GM12875 (cell line): ENCODE results near the gene CRB2.
"Not testable (repeated sequence)": the region's sequence is repeated elsewhere in the genome, so short reads cannot be mapped to it uniquely, and the experiment has no call there.

Experiments used
- H3K4me3 ChIP-seq: one replicate; pipeline ENCODE4 v1.5.1; 2011; ENCODE audit warnings: low read depth, low read length, control low read depth
- TF ChIP-seq, protein P1 (sequence below): IDR thresholded peaks from 2 replicates; pipeline ENCODE4 v1.5.1; 2011; ENCODE audit warnings: low read depth, mild to moderate bottlenecking, control low read depth, inconsistent platforms, low read length, moderate library complexity, borderline replicate concordance; ENCODE audit not compliant: insufficient read depth

CRB2 gene

DNA sequence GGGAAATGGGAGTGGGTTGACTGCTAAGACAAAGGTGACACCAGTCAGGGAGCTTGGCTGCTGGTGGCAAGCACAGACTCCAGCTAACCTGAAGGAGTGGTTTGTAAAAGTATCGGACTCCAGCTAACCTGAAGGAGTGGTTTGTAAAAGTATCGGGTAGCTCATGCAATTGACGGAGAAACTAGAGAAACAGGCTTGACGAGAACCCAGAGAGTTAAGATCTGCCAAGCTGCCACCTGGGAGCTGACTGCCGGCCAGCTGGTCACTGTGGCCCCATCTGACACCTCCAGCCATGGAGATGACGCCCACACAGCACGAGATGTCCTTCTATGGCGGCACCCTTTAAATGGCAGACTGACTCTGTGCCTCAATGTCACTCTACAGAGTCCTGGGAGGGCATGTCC is 28.3 kb upstream of the CRB2 start:
- TF ChIP-seq, protein P1, sequence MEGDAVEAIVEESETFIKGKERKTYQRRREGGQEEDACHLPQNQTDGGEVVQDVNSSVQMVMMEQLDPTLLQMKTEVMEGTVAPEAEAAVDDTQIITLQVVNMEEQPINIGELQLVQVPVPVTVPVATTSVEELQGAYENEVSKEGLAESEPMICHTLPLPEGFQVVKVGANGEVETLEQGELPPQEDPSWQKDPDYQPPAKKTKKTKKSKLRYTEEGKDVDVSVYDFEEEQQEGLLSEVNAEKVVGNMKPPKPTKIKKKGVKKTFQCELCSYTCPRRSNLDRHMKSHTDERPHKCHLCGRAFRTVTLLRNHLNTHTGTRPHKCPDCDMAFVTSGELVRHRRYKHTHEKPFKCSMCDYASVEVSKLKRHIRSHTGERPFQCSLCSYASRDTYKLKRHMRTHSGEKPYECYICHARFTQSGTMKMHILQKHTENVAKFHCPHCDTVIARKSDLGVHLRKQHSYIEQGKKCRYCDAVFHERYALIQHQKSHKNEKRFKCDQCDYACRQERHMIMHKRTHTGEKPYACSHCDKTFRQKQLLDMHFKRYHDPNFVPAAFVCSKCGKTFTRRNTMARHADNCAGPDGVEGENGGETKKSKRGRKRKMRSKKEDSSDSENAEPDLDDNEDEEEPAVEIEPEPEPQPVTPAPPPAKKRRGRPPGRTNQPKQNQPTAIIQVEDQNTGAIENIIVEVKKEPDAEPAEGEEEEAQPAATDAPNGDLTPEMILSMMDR, result no peak
- H3K4me3 ChIP-seq, result no peak overlapping the region

DNA sequence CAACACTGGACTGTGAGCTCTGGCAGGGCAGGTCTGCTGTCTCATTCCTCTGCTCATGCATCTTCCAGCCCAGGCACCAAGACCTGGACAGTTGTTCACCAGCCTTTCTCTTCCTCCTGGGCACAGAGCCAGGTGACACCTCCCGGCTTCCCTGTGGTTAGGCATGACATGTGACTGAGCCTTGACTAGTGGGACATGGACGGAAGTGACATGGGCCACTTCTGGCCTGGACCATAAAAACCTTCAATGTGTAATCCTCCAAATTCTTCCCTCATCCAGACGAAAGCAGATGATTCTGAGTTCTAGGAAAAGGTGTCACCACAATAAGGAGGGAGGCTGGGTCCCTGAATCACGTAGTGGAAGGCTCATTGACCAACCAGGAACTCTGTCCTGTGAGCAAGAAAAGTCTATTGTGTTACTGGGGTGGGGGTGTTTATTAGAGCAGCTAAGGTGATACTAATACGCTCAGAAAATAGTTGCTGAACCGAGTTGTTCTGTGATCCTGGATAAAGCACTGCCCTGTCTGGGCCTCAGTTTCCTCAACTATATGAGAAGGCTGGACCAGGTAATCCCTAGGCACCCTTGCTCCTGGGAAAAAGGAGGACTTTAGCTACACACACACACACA is 26.6 kb upstream of the CRB2 start:
- TF ChIP-seq, protein P1, result no peak
- no peak overlapping the region for H3K4me3 ChIP-seq

DNA sequence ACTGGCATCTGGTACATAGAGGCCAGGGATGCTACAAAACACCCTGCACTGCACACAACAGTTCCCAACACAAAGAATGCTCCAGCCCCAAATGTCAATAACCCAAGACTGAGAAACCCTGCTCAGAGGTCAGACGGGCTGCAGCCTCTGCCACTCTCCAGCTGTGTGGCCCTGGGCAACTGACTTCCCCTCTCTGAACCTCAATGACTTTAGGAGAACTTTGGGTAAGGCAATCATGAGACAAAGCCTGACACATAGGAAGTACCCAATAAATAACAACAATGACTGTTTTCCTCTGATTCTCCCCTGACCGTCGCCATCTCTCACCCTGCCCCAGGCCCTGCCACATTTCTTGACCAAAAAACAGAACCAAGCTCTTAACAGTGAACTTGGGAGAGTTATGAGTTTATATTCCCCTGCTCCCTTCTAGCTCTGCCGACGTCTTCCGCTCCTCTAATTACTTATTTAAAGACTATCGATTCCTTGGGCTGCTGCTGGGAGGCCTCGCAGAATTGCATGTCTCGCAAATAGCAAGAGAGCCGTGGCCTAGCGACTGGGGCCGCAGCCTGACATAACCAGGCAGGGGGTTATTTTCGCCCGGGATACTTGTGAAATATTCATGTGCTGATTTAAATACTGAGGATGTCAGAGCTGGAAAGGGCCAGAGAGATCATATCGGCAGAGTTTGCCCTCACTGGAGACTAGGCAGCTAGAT is 24.5 kb upstream of the CRB2 start:
- H3K4me3 ChIP-seq, result no peak overlapping the region
- TF ChIP-seq, protein P1, result no peak

DNA sequence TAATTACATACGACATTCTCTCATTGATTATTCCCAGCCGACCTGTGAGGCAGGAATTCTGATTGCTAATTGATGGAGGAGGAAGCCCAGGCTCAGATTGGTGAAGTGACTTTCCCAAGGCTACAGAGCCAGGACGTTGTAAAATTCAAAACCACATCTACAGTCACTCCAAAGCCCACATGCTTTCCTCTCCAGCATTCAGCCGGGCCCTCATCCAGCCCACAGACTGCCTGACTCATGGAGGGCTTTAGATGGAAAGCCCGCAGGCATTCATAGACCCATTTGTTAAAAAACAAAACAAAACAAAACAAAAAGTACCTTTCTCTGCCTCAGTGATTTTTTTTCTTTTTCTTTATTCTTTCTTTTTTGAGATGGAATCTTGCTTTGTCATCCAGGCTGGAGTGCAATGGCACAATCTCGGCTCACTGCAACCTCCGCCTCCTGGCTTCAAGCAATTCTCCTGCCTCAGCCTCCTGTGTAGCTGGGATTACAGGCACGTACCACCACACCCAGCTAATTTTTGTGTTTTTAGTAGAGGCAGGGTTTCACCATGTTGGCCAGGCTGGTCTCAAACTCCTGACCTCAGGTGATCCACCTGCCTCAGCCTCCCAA is 22.8 kb upstream of the CRB2 start:
- not testable (repeated sequence) for H3K4me3 ChIP-seq

DNA sequence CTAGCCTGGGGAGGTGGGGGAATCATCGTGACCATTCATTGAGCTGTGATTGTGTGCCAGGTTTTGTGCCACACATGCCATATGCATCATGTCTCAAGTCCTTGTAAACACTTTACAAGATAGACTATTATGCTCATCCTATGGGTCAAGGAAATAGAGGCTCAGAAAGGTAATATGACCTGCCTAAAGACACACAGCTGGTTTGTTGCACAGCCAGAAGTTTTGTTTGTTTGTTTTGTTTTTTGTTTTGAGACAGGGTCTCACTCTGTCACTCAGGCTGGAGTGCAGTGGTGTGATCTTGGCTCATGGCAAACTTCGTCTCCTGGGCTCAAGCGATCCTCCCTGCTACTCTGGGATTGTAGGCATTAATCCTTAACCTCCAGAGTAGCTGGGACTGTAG is 21.4 kb upstream of the CRB2 start:
- TF ChIP-seq, protein P1, result no peak
- no peak overlapping the region for H3K4me3 ChIP-seq

DNA sequence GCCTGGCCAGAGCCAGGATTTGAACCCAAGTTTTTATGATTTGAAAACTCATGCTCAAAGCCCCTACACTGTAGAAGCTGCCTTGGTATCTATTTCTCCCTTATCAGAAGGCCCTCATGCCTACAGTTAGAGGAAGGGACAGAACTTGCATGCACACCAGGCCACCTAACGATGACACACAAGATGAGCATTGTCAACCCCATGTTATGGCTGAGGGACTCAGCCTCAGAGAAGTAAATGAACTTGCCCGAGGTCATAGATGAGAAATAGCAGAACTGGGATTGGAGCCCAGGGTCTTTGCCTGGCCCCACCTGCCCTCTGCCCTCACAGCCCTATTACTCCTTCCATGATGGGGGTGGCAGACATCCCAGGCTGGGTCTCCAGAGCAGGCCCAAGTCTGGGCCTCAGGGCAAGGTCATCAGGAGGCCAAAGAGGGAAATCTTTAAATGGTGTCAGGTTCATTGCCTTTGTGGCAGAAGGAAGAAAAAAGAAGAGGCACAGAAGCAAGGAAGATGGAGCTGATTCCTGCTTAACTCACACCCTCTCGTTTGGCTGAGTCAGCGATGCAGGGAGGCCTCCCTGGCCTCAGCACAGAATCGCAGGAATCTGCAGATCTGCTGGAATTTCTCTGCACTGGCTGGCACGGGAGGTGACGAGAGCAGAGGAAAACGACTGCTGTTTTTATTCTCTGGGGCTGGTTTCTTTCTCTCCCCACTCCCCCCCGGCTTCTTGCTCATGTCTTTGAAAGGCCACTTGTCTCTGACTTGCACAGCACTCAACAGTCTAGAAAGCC is 20.6 kb upstream of the CRB2 start:
- TF ChIP-seq, protein P1, result no peak
- H3K4me3 ChIP-seq, result no peak overlapping the region

DNA sequence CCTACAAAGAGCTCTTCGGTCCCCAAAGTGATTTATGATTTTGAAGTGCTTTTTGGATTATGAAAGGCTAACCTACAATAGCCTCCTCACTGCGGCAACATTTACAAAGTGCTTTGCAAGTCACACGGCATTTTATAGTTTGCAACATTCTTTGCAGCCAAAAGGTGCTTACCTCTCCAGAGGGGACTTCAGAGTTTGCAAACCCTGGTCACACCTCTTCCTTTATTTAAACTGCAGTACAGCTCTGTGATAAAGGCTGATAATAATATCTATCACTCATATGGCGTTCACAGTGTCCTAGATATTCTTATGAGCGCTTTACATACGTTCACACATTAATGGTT is 20.0 kb upstream of the CRB2 start:
- no peak overlapping the region for H3K4me3 ChIP-seq
- TF ChIP-seq, protein P1, result no peak
